HG03469 (cell line): ENCODE results near the gene POLR3B.

ENCODE experiments used
- ATAC-seq: cut with Tn5 transposase; IDR thresholded peaks from one replicate; pipeline ENCODE4 v1.9.1; 2021; ENCODE audit warnings: mild to moderate bottlenecking, moderate library complexity, moderate number of reproducible peaks; ENCODE audit not compliant: unreplicated experiment

POLR3B gene

DNA sequence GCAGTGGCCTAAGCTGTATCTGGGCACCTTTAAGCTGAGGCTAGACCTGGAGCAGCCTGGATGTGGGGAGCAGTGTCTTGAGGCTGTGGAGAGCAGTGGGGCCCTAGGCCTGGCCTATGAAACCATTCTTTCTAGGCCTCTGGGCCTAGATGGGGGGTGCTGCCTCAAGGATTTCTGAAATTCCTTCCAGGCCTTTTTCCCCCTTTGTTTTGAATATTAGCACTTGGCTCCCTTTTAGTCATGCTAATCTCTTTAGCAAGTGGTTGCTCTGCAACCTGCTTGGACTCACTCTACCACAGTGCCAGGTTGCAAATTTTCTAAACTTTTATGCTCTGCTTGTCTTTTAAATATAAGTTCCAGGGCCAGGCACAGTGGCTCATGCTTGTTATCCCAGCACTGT is 183.7 kb downstream of the POLR3B start:
- no peak for ATAC-seq

DNA sequence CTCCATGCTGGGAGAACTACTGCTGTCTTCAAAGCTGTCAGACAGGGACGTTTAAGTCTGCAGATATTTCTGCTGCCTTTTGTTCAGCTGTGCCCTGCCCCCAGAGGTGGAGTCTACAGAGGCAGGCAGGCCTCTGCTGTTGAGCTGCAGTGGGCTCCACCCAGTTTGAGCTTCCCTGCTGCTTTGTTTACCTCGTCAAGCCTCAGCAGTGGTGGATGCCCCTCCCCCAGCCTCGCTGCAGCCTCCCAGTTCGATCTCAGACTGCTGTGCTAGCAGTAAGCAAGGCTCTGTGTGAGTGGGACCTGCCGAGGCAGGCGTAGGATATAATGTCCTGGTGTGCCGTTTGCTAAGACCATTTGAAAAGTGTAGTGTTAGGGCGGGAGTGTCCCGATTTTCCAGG is 193.9 kb downstream of the POLR3B start:
- no peak for ATAC-seq

DNA sequence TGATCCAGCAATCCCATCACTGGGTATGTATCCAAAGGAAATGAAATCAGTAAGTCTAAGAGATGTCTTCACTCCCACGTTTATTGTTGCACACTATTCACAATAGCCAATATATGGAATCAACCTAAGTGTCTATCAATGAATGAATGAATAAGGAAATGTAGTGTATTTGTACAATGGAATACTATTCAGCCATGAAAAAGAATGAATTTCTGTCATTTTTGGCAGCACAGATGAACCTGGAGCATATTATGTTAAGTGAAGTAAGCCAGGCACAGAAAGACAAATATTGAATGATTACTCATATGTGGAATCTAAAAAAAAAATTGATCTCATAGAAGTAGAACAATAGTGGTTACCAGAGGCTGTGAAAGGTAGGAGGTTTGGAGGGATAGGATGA is 194.7 kb downstream of the POLR3B start:
- ATAC-seq = no peak
